Ovary (tissue), 9 donors: ENCODE data around the gene XPO5. TPM values are rescaled to one million over a fixed set of nuclear protein-coding genes. Genes with fewer than 3 reads are reported as not detected.

Experiments
- DNase-seq, 5 donors: peaks; one replicate each; pipeline ENCODE4 v3.0.0-alpha.2; 2019 to 2020
- H3K27ac ChIP-seq, 2 donors: fragments of 200-600 bp; one replicate each; pipeline versions ENCODE4 v1.5.1 to v1.8.0; 2019 to 2022
- H3K27me3 ChIP-seq: fragments of 200-600 bp; one replicate; pipeline ENCODE4 v1.8.0; 2022
- H3K36me3 ChIP-seq: fragments of 200-600 bp; sonication (generic); one replicate; pipeline ENCODE4 v1.5.1; 2019
- H3K4me1 ChIP-seq: one replicate; pipeline ENCODE4 v1.8.1; 2013; ENCODE audit warnings: mild to moderate bottlenecking, moderate library complexity; ENCODE audit not compliant: insufficient read depth
- H3K4me3 ChIP-seq: fragments of 200-600 bp; sonication (generic); one replicate; pipeline ENCODE4 v1.5.1; 2017
- H3K9me3 ChIP-seq, 2 donors: fragments of 200-600 bp in 1 of 2; sonication (generic) in 1 of 2; one replicate each; pipeline versions ENCODE4 v1.5.1 to v1.8.1; 2013 to 2019; ENCODE audit warnings: mild to moderate bottlenecking in 1 of 2, moderate library complexity in 1 of 2
- EP300 ChIP-seq: sonication (generic); formaldehyde crosslinking; IDR thresholded peaks from one replicate; pipeline ENCODE4 v1.6.1; 2017; ENCODE audit warnings: antibody characterized with exemption
- POLR2A ChIP-seq: fragments of 450-650 bp; IDR thresholded peaks from one replicate; pipeline ENCODE4 v1.6.1; 2017; ENCODE audit warnings: antibody characterized with exemption, mild to moderate bottlenecking, moderate library complexity
- WGBS, 3 donors: extraction: QIAGEN DNeasy Blood & Tissue Kit in 1 of 3; methylation state at CpG; one replicate each; pipeline versions ENCODE4 v1.1.5 to v1.1.7; 2013 to 2017; 5-methylcytosine and 5-hydroxymethylcytosine counted together
- intact Hi-C, 4 donors: fragments of 100-400 bp; cut with DNase I; formaldehyde crosslinking; loops; one replicate each; pipeline versions ENCODE4 v1.11.0 to v1.15.1; 2022 to 2023
- polyA plus RNA-seq, 2 donors: library from polyadenylated mRNA; stranded (reverse); fragments of 200-250 nt in 1 of 2; fragments of 350-450 nt in 1 of 2; fragmentation: Illumina TruSeq in 1 of 2; extraction: RNeasy Lipid Tissue Mini Kit (QIAGEN cat#74804) in 1 of 2; gene quantifications; one replicate each; pipeline ENCODE4 v1.2.3, GENCODE V29; 2013 to 2014
- total RNA-seq, 7 donors: library from RNA; depleted of rRNA in 2 of 7; stranded (reverse); fragments of >200 nt in 2 of 7; fragmentation: NEBNext Ultra II Directional in 3 of 7; extraction: Animal tissue kit (Norgen Biotek cat#: 25700) in 3 of 7; gene quantifications; one replicate each; pipeline versions ENCODE4 v1.1.0 to v1.2.4, GENCODE V29; 2016 to 2023
- TF ChIP-seq, protein P1 (sequence below), 3 donors: fragments of 450-650 bp in 2 of 3; fragments of 200-600 bp in 1 of 3; IDR thresholded peaks; one replicate each; pipeline versions ENCODE4 v1.5.1 to v1.8.0; 2016 to 2022; ENCODE audit warnings: antibody characterized with exemption in 3 of 3, mild to moderate bottlenecking in 1 of 3
- donor health status: DM: no; HTN: no; CAD: no; lungs with moderate emphysema.
- donor health status: DM: no; HTN: no; CAD: no.
- donor health status: Bipolar disorder and iron deficiency.
- donor health status: DM: yes; HTN: yes; CAD: no.
- donor health status: DM: no; HTN: no; CAD: no.
- donor health status: DM: yes; HTN: yes; CAD: no.

The XPO5 gene
- total and polyA plus RNA-seq, 9 donors, result 6.8 to 41.8 (median 24.5) TPM

DNA sequence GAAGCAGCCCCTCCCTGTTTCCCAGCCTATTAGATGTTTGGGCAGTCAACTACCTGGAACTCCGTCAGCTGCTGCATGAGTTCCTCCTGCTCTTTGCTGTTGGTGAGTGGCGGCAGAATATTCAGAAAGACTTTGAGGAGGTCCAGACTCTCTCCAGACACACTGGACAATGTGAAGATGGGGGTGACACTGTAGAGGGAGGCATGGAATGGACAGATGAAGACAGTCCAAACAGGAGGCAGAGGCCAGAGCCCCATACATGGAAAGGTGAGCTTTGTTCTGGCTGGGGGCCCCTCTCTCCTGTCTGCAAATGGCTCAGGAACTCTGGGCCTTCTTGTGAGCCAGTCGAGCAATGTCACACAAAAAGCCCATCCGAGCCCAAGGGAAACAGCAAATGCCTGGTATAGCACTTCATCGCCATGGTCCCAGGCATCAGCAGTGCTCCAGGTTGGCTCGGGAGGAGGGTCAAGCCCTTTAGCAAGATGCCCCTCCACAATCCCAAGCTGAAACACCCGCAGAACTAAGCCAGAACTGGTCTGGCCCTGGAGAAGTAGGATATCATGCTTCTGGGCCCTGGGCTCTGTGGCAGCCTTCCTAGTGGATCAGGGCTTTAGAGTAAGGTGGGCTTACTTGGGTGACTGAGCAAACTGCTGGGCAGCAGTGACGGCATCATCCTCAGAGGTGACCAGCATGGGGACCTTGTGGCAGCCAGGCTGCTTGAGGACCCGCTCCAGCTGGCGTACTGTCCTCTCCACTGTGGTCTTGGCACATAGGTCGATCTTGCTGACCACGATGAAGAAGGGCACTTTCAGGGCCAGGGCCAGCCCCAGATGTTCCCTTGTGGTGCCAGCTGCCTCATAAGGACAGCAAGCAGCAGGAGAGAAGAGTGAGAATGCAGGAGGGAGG is 48.3 kb upstream of the XPO5 start:
- H3K36me3 ChIP-seq, result no peaks in the 10 kb centered on the region
- H3K27me3 ChIP-seq, result no peaks in the 10 kb centered on the region
- no peak overlapping the region for H3K4me3 ChIP-seq
- H3K4me1 ChIP-seq, result peaks cover 6% of the 10 kb centered on the region
- H3K9me3 ChIP-seq, result no peaks in the 10 kb centered on the region
- intact Hi-C loops, result no loop called here
- WGBS, 3 donors, result 84 to 89% (median 89%) methylated on average over 12 of the region's 12 CpGs
- peak in 1 of 5 donors; percentile 26 for DNase-seq
- no peak overlapping the region for H3K27ac ChIP-seq
- TF ChIP-seq EP300, result no peak
- no peak for TF ChIP-seq POLR2A
- TF ChIP-seq, protein P1, sequence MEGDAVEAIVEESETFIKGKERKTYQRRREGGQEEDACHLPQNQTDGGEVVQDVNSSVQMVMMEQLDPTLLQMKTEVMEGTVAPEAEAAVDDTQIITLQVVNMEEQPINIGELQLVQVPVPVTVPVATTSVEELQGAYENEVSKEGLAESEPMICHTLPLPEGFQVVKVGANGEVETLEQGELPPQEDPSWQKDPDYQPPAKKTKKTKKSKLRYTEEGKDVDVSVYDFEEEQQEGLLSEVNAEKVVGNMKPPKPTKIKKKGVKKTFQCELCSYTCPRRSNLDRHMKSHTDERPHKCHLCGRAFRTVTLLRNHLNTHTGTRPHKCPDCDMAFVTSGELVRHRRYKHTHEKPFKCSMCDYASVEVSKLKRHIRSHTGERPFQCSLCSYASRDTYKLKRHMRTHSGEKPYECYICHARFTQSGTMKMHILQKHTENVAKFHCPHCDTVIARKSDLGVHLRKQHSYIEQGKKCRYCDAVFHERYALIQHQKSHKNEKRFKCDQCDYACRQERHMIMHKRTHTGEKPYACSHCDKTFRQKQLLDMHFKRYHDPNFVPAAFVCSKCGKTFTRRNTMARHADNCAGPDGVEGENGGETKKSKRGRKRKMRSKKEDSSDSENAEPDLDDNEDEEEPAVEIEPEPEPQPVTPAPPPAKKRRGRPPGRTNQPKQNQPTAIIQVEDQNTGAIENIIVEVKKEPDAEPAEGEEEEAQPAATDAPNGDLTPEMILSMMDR (IDR thresholded peaks at IDR 0.05), result no peak

DNA sequence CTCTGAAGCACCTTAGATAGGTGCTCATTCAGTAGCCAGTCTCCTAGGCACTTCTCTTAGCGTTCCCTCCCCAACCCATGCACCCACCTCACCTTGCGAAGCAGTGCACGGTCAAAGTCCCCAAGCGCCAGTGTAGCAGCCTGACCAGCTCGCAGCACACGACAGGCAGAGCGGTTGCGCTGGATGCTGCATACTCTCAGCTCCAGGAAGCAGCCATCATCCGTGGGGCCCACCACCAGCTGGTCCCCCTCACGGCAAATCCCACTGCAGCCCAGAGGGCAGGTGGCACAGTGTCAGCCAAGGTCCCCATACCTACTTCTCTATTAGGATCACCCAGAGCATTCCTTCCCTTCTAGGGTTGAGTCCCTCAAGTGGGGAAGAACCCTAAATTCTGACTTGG is 46.7 kb upstream of the XPO5 start:
- no peaks in the 10 kb centered on the region for H3K9me3 ChIP-seq
- H3K27me3 ChIP-seq, result no peaks in the 10 kb centered on the region
- H3K27ac ChIP-seq, result no peak overlapping the region
- intact Hi-C loops, result no loop called here
- H3K36me3 ChIP-seq, result no peaks in the 10 kb centered on the region
- H3K4me1 ChIP-seq, result peaks cover 4% of the 10 kb centered on the region
- WGBS, 3 donors, result 95% methylated on average over 10 of the region's 10 CpGs
- TF ChIP-seq POLR2A, result no peak
- no peak for TF ChIP-seq EP300
- TF ChIP-seq, protein P1 (IDR thresholded peaks at IDR 0.05), result no peak
- H3K4me3 ChIP-seq, result no peak overlapping the region
- DNase-seq, result peak in 1 of 5 donors; percentile 19

DNA sequence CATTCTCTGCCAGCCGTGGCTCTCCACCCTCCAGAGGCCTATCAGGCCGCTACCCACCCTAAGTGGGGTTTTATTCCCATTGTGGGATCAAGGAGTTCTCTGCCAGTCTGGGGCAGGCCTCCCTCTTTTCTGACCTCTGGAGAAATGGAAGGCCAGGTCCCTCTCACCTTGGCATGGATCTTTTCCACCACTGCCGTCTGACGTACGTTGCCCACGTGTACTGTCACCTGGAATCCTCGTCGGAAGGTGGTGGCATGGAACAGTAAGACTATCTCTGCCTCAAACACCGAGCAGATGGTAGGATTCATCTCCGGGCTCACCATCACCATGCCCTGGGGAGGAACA is 46.0 kb upstream of the XPO5 start:
- no peak for TF ChIP-seq POLR2A
- TF ChIP-seq EP300, result no peak
- TF ChIP-seq, protein P1 (IDR thresholded peaks at IDR 0.05), result no peak
- 89 to 93% (median 89%) methylated on average over 10 of the region's 10 CpGs for WGBS, 3 donors
- intact Hi-C loops, result no loop called here
- no peak overlapping the region for H3K4me3 ChIP-seq
- no peaks in the 10 kb centered on the region for H3K4me1 ChIP-seq
- H3K36me3 ChIP-seq, result no peaks in the 10 kb centered on the region
- DNase-seq, result peak in 1 of 5 donors; percentile 17
- H3K27me3 ChIP-seq, result no peaks in the 10 kb centered on the region
- H3K9me3 ChIP-seq, result no peaks in the 10 kb centered on the region
- H3K27ac ChIP-seq, result no peak overlapping the region

DNA sequence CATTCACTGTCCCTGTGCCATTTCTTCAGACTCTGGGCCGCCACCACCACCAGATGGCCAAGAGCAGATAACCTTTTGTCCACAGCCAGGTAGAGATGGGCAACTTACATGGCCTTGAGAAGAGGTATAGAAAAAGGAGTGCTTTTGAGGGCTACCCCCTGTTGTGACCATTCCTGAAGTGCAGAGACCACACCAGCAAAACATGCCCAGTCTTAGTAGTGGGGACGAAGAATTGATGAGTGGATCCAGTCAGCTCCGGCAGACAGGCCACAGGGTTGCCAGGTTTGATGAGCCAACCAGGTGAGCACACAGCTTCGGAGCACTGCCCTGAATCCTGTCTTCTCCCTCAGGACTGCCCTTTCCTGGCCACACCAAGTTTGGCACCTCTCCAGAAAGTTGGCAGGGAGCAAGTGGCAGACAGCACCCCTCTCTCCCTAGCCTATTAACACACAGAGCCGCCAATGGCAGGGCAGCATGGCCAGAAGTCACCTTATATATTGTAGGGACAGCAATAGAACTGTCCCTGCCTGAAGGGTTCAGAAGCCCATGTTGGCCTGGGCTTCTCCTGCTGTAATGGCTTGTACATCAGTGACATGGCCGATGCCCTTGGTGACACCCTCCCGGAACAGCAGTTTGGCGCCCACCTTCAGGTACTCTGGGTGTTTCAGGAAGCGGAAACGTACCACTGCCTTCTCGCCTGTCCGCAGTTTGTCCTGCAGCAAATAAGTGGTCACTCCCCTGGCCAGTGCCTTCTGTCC is 45.4 kb upstream of the XPO5 start:
- Histone ChIP-seq H3K36me3 (no peaks in the 10 kb centered on the region), H3K4me1 (no peaks in the 10 kb centered on the region), H3K27me3 (no peaks in the 10 kb centered on the region), H3K4me3 (no peak overlapping the region), H3K9me3 (no peaks in the 10 kb centered on the region), H3K27ac (no peak overlapping the region)
- 93 to 95% (median 94%) methylated on average over 12 of the region's 12 CpGs for WGBS, 3 donors
- intact Hi-C loops, result no loop called here
- TF ChIP-seq, protein P1 (IDR thresholded peaks at IDR 0.05), result no peak
- TF ChIP-seq POLR2A, result no peak
- TF ChIP-seq EP300, result no peak
- peak in 1 of 5 donors; percentile 32 for DNase-seq
